Cerebellar nuclear complex (tissue), 1 donor: ENCODE data around the gene ATP4A.

ENCODE experiments used
- DNase-seq, 2 experiments: peaks; one replicate each; lab custom pipeline; 2025; lab: John Stamatoyannopoulos, UW

ATP4A gene

GRCh38 chr19:35524181-35524837 lies 39.1 kb downstream of the ATP4A start:
- DNase-seq: no peak

- no peak for DNase-seq
These were observed 40.6 kb downstream of the ATP4A start for GRCh38 chr19:35522745-35523327.

DNA sequence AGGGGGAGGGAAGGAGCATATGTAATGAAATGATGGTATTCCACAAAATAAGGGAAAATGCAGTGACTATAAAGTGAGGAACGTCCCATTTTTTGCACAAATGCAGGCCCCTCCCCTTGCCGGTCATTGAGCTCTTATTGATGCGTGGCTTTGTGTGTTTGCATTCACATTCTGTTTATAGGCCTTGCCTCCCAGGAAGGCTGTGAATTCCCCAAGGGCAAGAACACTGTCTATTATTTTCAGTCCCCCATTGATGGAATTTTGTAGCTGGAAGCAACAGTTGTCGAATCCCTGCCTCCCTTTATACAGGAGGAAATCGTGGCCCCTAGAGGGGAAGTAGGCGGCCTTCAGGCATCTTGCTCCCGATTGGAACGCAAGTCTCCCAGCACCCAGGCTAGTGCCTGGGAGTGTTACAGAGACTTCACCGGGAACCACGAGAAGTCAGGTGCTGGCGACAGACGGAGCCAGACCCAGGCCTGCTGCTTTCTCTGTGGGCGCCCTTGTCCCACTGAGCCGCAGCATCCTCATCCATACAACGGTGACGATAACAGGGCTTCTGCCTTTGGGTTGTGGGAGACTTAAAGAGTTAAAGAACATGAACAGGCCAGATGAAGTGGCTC lies 42.2 kb downstream of the ATP4A start:
- DNase-seq: no peak

- no peak for DNase-seq
These were observed 44.2 kb downstream of the ATP4A start for GRCh38 chr19:35519291-35519690.

- DNase-seq: no peak
These were observed 45.1 kb downstream of the ATP4A start for GRCh38 chr19:35518313-35518712.

DNA sequence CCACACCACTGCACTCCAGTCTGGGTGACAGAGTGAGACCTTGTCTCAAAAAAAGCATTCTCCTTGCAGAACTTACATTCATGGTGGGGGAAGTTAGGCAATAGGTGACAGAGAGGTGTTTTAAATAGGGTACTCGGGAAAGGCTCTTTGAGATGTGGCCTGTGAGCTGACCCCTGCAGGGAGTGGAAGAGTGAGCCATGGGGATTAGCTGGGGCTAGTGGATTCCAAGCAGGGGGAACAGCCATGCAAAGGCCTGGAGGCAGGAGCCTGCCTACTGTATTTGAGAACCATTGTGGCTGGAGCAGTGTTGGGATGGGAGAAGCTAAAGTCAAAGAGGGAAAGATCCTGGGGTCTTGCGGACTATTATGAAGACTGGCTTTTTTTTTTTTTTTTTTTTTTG lies 46.1 kb downstream of the ATP4A start:
- no peak for DNase-seq

GRCh38 chr19:35516310-35516709 lies 47.1 kb downstream of the ATP4A start:
- no peak for DNase-seq

GRCh38 chr19:35514282-35514809 lies 49.1 kb downstream of the ATP4A start:
- no peak for DNase-seq

DNA sequence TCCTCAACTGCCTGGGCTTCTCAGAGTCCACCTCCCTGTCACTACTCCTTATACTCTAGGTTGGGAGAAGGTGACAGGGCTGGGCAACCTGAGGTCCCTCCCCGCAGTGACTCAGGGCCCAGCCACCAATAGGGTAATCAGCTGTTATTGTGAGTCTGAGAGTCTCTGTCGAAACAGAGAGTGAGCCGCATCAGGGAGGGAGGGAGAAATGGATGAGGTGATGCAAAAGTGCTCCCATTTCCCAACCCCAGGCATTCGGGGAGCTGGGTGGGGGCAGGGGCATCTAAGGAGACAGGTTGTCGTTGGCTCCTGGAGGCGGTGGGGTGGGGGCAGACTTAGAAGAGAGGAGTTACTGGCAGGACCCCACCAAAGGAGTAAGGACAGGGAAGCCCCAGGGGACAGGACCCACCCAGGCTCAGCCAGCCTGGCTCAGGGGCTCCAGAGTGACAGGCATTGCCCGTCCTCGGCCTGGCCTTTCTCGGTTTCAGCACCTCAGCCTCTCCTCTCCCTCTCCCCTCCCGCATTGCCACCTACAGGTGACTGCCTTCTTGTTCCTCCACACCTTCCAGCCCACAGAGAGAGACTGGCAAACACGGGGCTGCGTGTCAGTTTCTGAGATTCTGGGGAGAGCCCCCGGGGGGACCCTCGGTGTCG lies 49.7 kb downstream of the ATP4A start, which contains the start of gene DMKN:
Gene DMKN, minus strand, starts transcription at position 22 of the 654 bp plus-strand sequence. CDS start 174 bp downstream, outside the sequence.
- no peak for DNase-seq

- no peak for DNase-seq
These were observed 50.4 kb downstream of the ATP4A start for GRCh38 chr19:35512831-35513627.

- no peak for DNase-seq
These were observed 52.1 kb downstream of the ATP4A start for GRCh38 chr19:35511337-35511736.

DNA sequence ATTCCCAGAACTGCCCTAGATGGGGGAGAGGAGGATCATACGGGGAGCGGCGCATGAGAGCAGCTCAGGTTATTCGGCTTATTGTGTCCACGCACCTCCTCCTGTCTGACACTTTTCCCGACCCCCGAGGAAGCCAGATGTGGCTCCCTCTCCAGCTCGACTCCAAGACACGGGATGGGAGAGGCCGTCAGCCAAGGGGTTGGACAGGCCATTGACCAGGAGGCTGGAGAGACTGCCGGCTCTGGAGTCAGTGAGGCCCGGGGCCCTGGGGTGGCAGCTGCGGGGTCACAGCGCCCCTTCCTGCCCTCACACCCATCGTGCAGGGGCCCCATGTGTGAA lies 52.9 kb downstream of the ATP4A start:
- no peak for DNase-seq

GRCh38 chr19:35509861-35510625 lies 53.4 kb downstream of the ATP4A start:
- no peak for DNase-seq

DNA sequence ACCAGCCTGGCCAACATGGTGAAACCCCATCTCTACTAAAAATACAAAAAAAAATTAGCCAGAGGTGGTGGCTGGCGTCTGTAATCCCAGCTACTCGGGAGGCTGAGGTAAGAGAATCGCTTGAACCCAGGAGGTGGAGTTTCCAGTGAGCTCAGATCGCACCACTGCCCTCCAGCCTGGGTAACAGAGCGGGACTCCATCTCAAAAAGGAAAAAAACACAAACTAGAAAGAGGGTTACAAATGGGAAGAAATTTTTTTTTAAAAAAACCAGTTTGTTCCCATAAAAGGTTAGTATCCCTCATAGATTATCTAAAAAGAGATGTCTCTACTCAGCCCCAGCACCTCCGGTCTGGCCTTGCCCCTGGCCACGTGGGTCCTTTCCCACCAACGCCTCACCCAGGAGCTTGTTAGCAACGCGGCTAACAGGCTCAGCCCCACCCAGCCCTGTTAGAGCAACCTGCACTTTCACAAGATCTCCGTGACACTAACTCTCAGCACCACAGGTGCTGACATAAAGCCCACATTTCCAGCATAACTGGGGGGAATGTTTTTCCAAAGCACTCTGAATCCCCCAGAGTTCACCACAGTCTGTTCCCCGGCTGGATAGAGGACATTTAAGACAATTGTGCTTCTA lies 54.3 kb downstream of the ATP4A start:
- no peak for DNase-seq

DNA sequence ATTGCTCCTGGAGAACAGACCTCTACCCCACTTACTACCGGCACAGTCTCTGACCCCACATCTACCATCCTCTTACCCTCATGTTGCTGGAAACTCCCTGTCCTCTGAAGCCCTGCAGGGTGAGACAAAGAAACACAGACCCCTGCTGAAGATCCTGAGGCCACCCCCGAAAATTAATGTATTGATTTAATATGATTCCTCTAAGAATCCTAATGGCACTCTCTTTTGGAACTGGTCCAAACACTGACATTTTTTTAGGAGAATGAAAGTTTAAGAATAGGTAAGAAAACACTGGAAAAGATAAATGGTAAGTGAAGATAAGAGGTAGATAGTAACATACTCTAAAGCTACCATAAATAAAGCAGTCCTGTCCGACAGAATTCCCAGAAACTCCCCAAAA lies 55.3 kb downstream of the ATP4A start:
- DNase-seq: no peak

- no peak for DNase-seq
These were observed 55.9 kb downstream of the ATP4A start for GRCh38 chr19:35507561-35507960.

- no peak for DNase-seq
These were observed 57.4 kb downstream of the ATP4A start for GRCh38 chr19:35506011-35506410.

GRCh38 chr19:35502751-35503150 lies 60.7 kb downstream of the ATP4A start:
- DNase-seq: no peak

GRCh38 chr19:35501684-35502083 lies 61.8 kb downstream of the ATP4A start:
- DNase-seq: no peak

GRCh38 chr19:35500611-35501010 lies 62.8 kb downstream of the ATP4A start:
- no peak for DNase-seq
